Naive thymus-derived CD4-positive, alpha-beta T cell (primary cell): ENCODE measurements around the gene COL4A1. TPM values are rescaled to one million over a fixed set of nuclear protein-coding genes. Genes with fewer than 3 reads are reported as not detected.

ENCODE experiments used
- ATAC-seq: fragments of 150-1000 bp; cut with Tn5 transposase; 2 replicates; pipeline ENCODE4 v1.10.0; 2021; ENCODE audit warnings: mild to moderate bottlenecking, moderate library complexity
- CTCF ChIA-PET: fragments of 350-600 bp; sonication (Branson Sonifier 250); formaldehyde crosslinking; loops from one replicate; lab custom pipeline; 2021; ENCODE audit warnings: antibody characterized with exemption; lab: Charles Lee
- POLR2A ChIA-PET: fragments of 350-600 bp; sonication (Branson Sonifier 250); formaldehyde crosslinking; loops from one replicate; lab custom pipeline; 2021; ENCODE audit warnings: antibody characterized with exemption, inconsistent platforms; lab: Charles Lee
- DNase-seq, 9 donors: peaks; one replicate each; pipeline versions ENCODE4 v3.0.0 to v3.0.0-alpha.2; 2020 to 2022; ENCODE audit warnings: mixed read lengths in 1 of 9
- H3K27ac ChIP-seq: one replicate; pipeline ENCODE4 v1.7.0; 2013; ENCODE audit warnings: mild to moderate bottlenecking, low read depth, low read length, moderate library complexity
- H3K27me3 ChIP-seq, 2 donors: one replicate each; pipeline ENCODE4 v1.7.0; 2013; ENCODE audit warnings: low read length in 2 of 2, mild to moderate bottlenecking in 2 of 2, moderate library complexity in 2 of 2; ENCODE audit not compliant: control insufficient read depth in 2 of 2, insufficient read depth in 2 of 2
- H3K36me3 ChIP-seq, 3 experiments: 1 replicate in 2 of 3; 2 replicates in 1 of 3; pipeline ENCODE4 v1.7.0; 2013; ENCODE audit warnings: low read length in 3 of 3, mild to moderate bottlenecking in 3 of 3, moderate library complexity in 1 of 3; ENCODE audit not compliant: insufficient read depth in 3 of 3, control insufficient read depth in 2 of 3
- H3K4me1 ChIP-seq, 2 donors: one replicate each; pipeline ENCODE4 v1.7.0; 2013; ENCODE audit warnings: low read length in 2 of 2, mild to moderate bottlenecking in 2 of 2, moderate library complexity in 1 of 2; ENCODE audit not compliant: control insufficient read depth in 2 of 2, insufficient read depth in 2 of 2
- H3K4me3 ChIP-seq: 2 replicates; pipeline ENCODE4 v1.7.0; 2013; ENCODE audit warnings: mild to moderate bottlenecking, low read length
- H3K9me3 ChIP-seq, 3 experiments: 1 replicate in 2 of 3; 2 replicates in 1 of 3; pipeline ENCODE4 v1.7.0; 2013; ENCODE audit warnings: low read length in 3 of 3; ENCODE audit not compliant: control insufficient read depth in 2 of 3
- H3K27ac Mint-ChIP-seq, 9 donors: one replicate each; pipeline ENCODE4 v1.8.0; 2020 to 2022; ENCODE audit warnings: mixed read lengths in 9 of 9, mild to moderate bottlenecking in 8 of 9, moderate library complexity in 5 of 9, inconsistent platforms in 2 of 9
- H3K27me3 Mint-ChIP-seq, 5 donors: one replicate each; pipeline ENCODE4 v1.8.0; 2021 to 2022; ENCODE audit warnings: mixed read lengths in 5 of 5, mild to moderate bottlenecking in 1 of 5
- H3K36me3 Mint-ChIP-seq, 5 donors: one replicate each; pipeline ENCODE4 v1.8.0; 2020 to 2022; ENCODE audit warnings: mixed read lengths in 5 of 5, mild to moderate bottlenecking in 3 of 5, inconsistent platforms in 1 of 5
- H3K4me1 Mint-ChIP-seq, 7 donors: one replicate each; pipeline ENCODE4 v1.8.0; 2020 to 2022; ENCODE audit warnings: mixed read lengths in 7 of 7, mild to moderate bottlenecking in 3 of 7, inconsistent platforms in 1 of 7
- H3K4me3 Mint-ChIP-seq, 10 donors: one replicate each; pipeline ENCODE4 v1.8.0; 2020 to 2022; ENCODE audit warnings: mild to moderate bottlenecking in 10 of 10, mixed read lengths in 10 of 10, moderate library complexity in 6 of 10, inconsistent platforms in 2 of 10
- H3K9me3 Mint-ChIP-seq, 11 donors: one replicate each; pipeline ENCODE4 v1.8.0; 2020 to 2022; ENCODE audit warnings: mixed read lengths in 11 of 11, mild to moderate bottlenecking in 4 of 11, inconsistent platforms in 1 of 11, moderate library complexity in 1 of 11
- intact Hi-C, 2 donors: fragments of 100-400 bp; cut with micrococcal nuclease; formaldehyde crosslinking; loops; one replicate each; pipeline ENCODE4 v1.15.1; 2023
- polyA plus RNA-seq, 2 donors: library from polyadenylated mRNA; unstranded; fragments of 300-500 nt; fragmentation: Illumina TruSeq; gene quantifications; one replicate each; pipeline ENCODE4 v1.2.3, GENCODE V29; 2021
- total RNA-seq, 6 experiments: library from RNA in 5 of 6; stranded (reverse) in 5 of 6; gene quantifications; 1 replicate in 5 of 6; 2 replicates in 1 of 6; pipeline ENCODE4 v1.2.3 and lab custom pipeline; 2021 to 2026

Gene COL4A1
- total and polyA plus RNA-seq, 7 experiments from 2014 or later = 0.24 TPM; not detected in 6

- CTCF ChIA-PET = no interaction called here
- H3K4me1 ChIP-seq = no peaks in the 10 kb centered on the region
- DNase-seq (no peak), ATAC-seq (peak; percentile 45)
- Mint-ChIP-seq H3K4me1 (peaks cover 0 to 2% (median 0%) of the 10 kb centered on the region in 7 donors), H3K36me3 (peaks cover 0 to 7% (median 0%) of the 10 kb centered on the region in 5 donors), H3K4me3 (no peak overlapping the region), H3K27ac (no peak overlapping the region), H3K27me3 (peaks cover 0 to 10% (median 4%) of the 10 kb centered on the region in 5 donors), H3K9me3 (peaks cover 0 to 4% (median 0%) of the 10 kb centered on the region in 11 donors)
- H3K4me3 ChIP-seq = no peak overlapping the region
- H3K27ac ChIP-seq = no peak overlapping the region
- no peaks in the 10 kb centered on the region for H3K27me3 ChIP-seq
- POLR2A ChIA-PET = no interaction called here
- no peaks in the 10 kb centered on the region for H3K36me3 ChIP-seq
- intact Hi-C loops = no loop called here
- no peaks in the 10 kb centered on the region for H3K9me3 ChIP-seq
Measured at GRCh38 chr13:110154410-110154933, 152.5 kb downstream of the COL4A1 start.

GRCh38 chr13:110152351-110152750 is 154.6 kb downstream of the COL4A1 start:
- Mint-ChIP-seq H3K36me3 (peaks cover 0 to 7% (median 0%) of the 10 kb centered on the region in 5 donors), H3K27me3 (peaks cover 0 to 10% (median 4%) of the 10 kb centered on the region in 5 donors), H3K9me3 (peaks cover 0 to 4% (median 0%) of the 10 kb centered on the region in 11 donors), H3K4me1 (no peaks in the 10 kb centered on the region), H3K4me3 (no peak overlapping the region), H3K27ac (no peak overlapping the region)
- H3K27ac ChIP-seq = no peak overlapping the region
- DNase-seq (no peak), ATAC-seq (no peak)
- no peaks in the 10 kb centered on the region for H3K4me1 ChIP-seq
- no peaks in the 10 kb centered on the region for H3K27me3 ChIP-seq
- no peak overlapping the region for H3K4me3 ChIP-seq
- H3K9me3 ChIP-seq = no peaks in the 10 kb centered on the region
- no peaks in the 10 kb centered on the region for H3K36me3 ChIP-seq
- POLR2A ChIA-PET = no interaction called here
- intact Hi-C loops = no loop called here
- CTCF ChIA-PET = no interaction called here

- Mint-ChIP-seq H3K27ac (no peak overlapping the region), H3K9me3 (peaks cover 0 to 4% (median 0%) of the 10 kb centered on the region in 11 donors), H3K27me3 (peaks cover 0 to 8% (median 4%) of the 10 kb centered on the region in 5 donors), H3K4me1 (no peaks in the 10 kb centered on the region), H3K36me3 (peaks cover 0 to 7% (median 0%) of the 10 kb centered on the region in 5 donors), H3K4me3 (no peak overlapping the region)
- ATAC-seq = no peak
- no peaks in the 10 kb centered on the region for H3K36me3 ChIP-seq
- no peaks in the 10 kb centered on the region for H3K9me3 ChIP-seq
- intact Hi-C loops = no loop called here
- no peak for DNase-seq
- CTCF ChIA-PET = no interaction called here
- H3K4me3 ChIP-seq = no peak overlapping the region
- H3K27ac ChIP-seq = no peak overlapping the region
- no peaks in the 10 kb centered on the region for H3K4me1 ChIP-seq
- POLR2A ChIA-PET = no interaction called here
- no peaks in the 10 kb centered on the region for H3K27me3 ChIP-seq
Measured at GRCh38 chr13:110151462-110151861, 155.5 kb downstream of the COL4A1 start.

GRCh38 chr13:110150384-110151101 is 156.4 kb downstream of the COL4A1 start:
- intact Hi-C loops = no loop called here
- no peak overlapping the region for H3K4me3 Mint-ChIP-seq
- CTCF ChIA-PET = no interaction called here
- peaks cover 0 to 6% (median 4%) of the 10 kb centered on the region in 5 donors for H3K27me3 Mint-ChIP-seq
- Histone ChIP-seq H3K9me3 (no peaks in the 10 kb centered on the region), H3K4me1 (no peaks in the 10 kb centered on the region), H3K27ac (no peak overlapping the region), H3K36me3 (no peaks in the 10 kb centered on the region), H3K4me3 (no peak overlapping the region), H3K27me3 (no peaks in the 10 kb centered on the region)
- POLR2A ChIA-PET = no interaction called here
- peaks cover 0 to 1% (median 0%) of the 10 kb centered on the region in 7 donors for H3K4me1 Mint-ChIP-seq
- H3K36me3 Mint-ChIP-seq = peaks cover 0 to 7% (median 0%) of the 10 kb centered on the region in 5 donors
- DNase-seq (no peak), ATAC-seq (no peak)
- H3K9me3 Mint-ChIP-seq = peaks cover 0 to 4% (median 0%) of the 10 kb centered on the region in 11 donors
- no peak overlapping the region for H3K27ac Mint-ChIP-seq

- Mint-ChIP-seq H3K27me3 (peaks cover 0 to 8% (median 7%) of the 10 kb centered on the region in 5 donors), H3K27ac (no peak overlapping the region), H3K4me1 (peaks cover 0 to 4% (median 0%) of the 10 kb centered on the region in 7 donors), H3K36me3 (peaks cover 0 to 3% (median 0%) of the 10 kb centered on the region in 5 donors), H3K9me3 (peaks cover 0 to 5% (median 1%) of the 10 kb centered on the region in 11 donors), H3K4me3 (no peak overlapping the region)
- no peak overlapping the region for H3K4me3 ChIP-seq
- no peaks in the 10 kb centered on the region for H3K27me3 ChIP-seq
- ChIA-PET POLR2A (no interaction called here), CTCF (no interaction called here)
- H3K27ac ChIP-seq = no peak overlapping the region
- no peaks in the 10 kb centered on the region for H3K36me3 ChIP-seq
- intact Hi-C loops = loop anchor here in 1 of 2 donors (5.0 kb wide), 1 partner anchor 338 kb away; no protein-coding TSS in a partner anchor
- no peak for DNase-seq
- H3K4me1 ChIP-seq = no peaks in the 10 kb centered on the region
- no peak for ATAC-seq
- no peaks in the 10 kb centered on the region for H3K9me3 ChIP-seq
Measured at GRCh38 chr13:110149036-110149435, 157.9 kb downstream of the COL4A1 start.

- no peak for DNase-seq
- H3K27ac ChIP-seq = no peak overlapping the region
- Mint-ChIP-seq H3K9me3 (peaks cover 0 to 20% (median 13%) of the 10 kb centered on the region in 11 donors), H3K4me3 (no peak overlapping the region), H3K27ac (no peak overlapping the region), H3K4me1 (peaks cover 9 to 15% (median 11%) of the 10 kb centered on the region in 7 donors), H3K36me3 (no peaks in the 10 kb centered on the region), H3K27me3 (peaks cover 25 to 55% (median 45%) of the 10 kb centered on the region in 5 donors)
- ChIA-PET POLR2A (no interaction called here), CTCF (no interaction called here)
- H3K4me3 ChIP-seq = no peak overlapping the region
- intact Hi-C loops = no loop called here
- no peaks in the 10 kb centered on the region for H3K27me3 ChIP-seq
- no peaks in the 10 kb centered on the region for H3K36me3 ChIP-seq
- no peaks in the 10 kb centered on the region for H3K9me3 ChIP-seq
- H3K4me1 ChIP-seq = peaks cover 4 to 6% of the 10 kb centered on the region in 2 donors
- no peak for ATAC-seq
Measured at GRCh38 chr13:110140099-110140498, 166.9 kb downstream of the COL4A1 start.
